ENCODE data around the gene RALGPS1. TPM values are rescaled to one million over a fixed set of nuclear protein-coding genes. Genes with fewer than 3 reads are reported as not detected.

Gene RALGPS1
- total RNA-seq, 1 experiment from 2014 or later, result 28.5 TPM

DNA sequence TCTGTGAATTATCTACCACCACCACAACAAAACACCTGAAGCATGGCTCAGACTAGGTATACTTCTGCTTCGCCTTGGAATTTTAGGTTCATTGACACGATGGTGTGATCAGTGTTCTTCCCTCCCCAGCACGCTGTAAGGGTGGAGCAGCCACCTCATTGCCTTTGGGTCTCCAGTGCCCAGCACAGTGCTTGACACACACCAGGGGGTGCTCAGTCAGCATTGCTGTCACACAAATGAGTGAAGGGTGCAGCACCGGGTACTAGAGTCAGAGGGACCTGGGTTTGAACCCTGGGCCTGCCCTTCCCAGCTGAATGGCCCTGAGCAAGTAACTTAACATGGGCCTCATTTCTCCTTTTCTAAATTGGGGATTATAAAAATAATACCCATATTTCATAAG lies 217.8 kb downstream of the RALGPS1 start:
- Mint-ChIP-seq H3K9me3 (no peaks in the 10 kb centered on the region), H3K36me3 (no peaks in the 10 kb centered on the region), H3K4me3 (no peak overlapping the region), H3K27me3 (ENCODE audit: low read depth) (no peaks in the 10 kb centered on the region), H3K27ac (no peak overlapping the region), H3K4me1 (peaks cover 37% of the 10 kb centered on the region)
- no peak for TF ChIP-seq ZNF138 (CRISPR knock-in tag; conservative IDR thresholded peaks at IDR 0.05)
- TF ChIP-seq CREB1 (CRISPR knock-in tag; IDR thresholded peaks at IDR 0.05), result no peak
- TF ChIP-seq CBFB (CRISPR knock-in tag; IDR thresholded peaks at IDR 0.05; ENCODE audit: low read depth), result no peak
- TF ChIP-seq, protein P1, sequence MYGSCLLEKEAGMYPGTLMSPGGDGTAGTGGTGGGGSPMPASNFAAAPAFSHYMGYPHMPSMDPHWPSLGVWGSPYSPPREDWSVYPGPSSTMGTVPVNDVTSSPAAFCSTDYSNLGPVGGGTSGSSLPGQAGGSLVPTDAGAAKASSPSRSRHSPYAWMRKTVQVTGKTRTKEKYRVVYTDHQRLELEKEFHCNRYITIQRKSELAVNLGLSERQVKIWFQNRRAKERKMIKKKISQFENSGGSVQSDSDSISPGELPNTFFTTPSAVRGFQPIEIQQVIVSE (CRISPR knock-in tag; IDR thresholded peaks at IDR 0.05; ENCODE audit: borderline replicate concordance), result no peak
- TF ChIP-seq, protein P2, sequence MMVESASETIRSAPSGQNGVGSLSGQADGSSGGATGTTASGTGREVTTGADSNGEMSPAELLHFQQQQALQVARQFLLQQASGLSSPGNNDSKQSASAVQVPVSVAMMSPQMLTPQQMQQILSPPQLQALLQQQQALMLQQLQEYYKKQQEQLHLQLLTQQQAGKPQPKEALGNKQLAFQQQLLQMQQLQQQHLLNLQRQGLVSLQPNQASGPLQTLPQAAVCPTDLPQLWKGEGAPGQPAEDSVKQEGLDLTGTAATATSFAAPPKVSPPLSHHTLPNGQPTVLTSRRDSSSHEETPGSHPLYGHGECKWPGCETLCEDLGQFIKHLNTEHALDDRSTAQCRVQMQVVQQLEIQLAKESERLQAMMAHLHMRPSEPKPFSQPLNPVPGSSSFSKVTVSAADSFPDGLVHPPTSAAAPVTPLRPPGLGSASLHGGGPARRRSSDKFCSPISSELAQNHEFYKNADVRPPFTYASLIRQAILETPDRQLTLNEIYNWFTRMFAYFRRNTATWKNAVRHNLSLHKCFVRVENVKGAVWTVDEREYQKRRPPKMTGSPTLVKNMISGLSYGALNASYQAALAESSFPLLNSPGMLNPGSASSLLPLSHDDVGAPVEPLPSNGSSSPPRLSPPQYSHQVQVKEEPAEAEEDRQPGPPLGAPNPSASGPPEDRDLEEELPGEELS (CRISPR knock-in tag; IDR thresholded peaks at IDR 0.05), result no peak
- TF ChIP-seq GABPB1 (CRISPR knock-in tag; IDR thresholded peaks at IDR 0.05), result no peak
- TF ChIP-seq TCF7 (CRISPR knock-in tag; IDR thresholded peaks at IDR 0.05; ENCODE audit: low read depth), result no peak
- no peak for TF ChIP-seq ZNF671 (CRISPR knock-in tag; IDR thresholded peaks at IDR 0.05)
- TF ChIP-seq GTF2I (CRISPR knock-in tag; conservative IDR thresholded peaks at IDR 0.05), result no peak
- no peak for TF ChIP-seq ZNF423 (CRISPR knock-in tag; IDR thresholded peaks at IDR 0.05)
- TF ChIP-seq ZNF396 (CRISPR knock-in tag; IDR thresholded peaks at IDR 0.05; ENCODE audit: borderline replicate concordance), result no peak
- no peak for TF ChIP-seq NFE2L1 (CRISPR knock-in tag; IDR thresholded peaks at IDR 0.05)
- TF ChIP-seq, protein P3, sequence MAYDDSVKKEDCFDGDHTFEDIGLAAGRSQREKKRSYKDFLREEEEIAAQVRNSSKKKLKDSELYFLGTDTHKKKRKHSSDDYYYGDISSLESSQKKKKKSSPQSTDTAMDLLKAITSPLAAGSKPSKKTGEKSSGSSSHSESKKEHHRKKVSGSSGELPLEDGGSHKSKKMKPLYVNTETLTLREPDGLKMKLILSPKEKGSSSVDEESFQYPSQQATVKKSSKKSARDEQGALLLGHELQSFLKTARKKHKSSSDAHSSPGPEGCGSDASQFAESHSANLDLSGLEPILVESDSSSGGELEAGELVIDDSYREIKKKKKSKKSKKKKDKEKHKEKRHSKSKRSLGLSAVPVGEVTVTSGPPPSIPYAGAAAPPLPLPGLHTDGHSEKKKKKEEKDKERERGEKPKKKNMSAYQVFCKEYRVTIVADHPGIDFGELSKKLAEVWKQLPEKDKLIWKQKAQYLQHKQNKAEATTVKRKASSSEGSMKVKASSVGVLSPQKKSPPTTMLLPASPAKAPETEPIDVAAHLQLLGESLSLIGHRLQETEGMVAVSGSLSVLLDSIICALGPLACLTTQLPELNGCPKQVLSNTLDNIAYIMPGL (CRISPR knock-in tag; IDR thresholded peaks at IDR 0.05), result no peak
- TF ChIP-seq TP53 (CRISPR knock-in tag; IDR thresholded peaks at IDR 0.05), result no peak
- TF ChIP-seq SMAD3 (CRISPR knock-in tag; IDR thresholded peaks at IDR 0.05; ENCODE audit: borderline replicate concordance), result no peak
- no peak for TF ChIP-seq NFATC4 (CRISPR knock-in tag; IDR thresholded peaks at IDR 0.05)
- TF ChIP-seq, protein P4, sequence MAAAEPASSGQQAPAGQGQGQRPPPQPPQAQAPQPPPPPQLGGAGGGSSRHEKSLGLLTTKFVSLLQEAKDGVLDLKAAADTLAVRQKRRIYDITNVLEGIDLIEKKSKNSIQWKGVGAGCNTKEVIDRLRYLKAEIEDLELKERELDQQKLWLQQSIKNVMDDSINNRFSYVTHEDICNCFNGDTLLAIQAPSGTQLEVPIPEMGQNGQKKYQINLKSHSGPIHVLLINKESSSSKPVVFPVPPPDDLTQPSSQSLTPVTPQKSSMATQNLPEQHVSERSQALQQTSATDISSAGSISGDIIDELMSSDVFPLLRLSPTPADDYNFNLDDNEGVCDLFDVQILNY (CRISPR knock-in tag; IDR thresholded peaks at IDR 0.05), result no peak
- no peak for ATAC-seq
- DNase-seq (ENCODE audit: low spot score), result no peak
- POLR2A ChIA-PET, result no interaction called here
- CTCF ChIA-PET, result interaction anchor here (1.7 to 2.8 kb wide), 2 partner anchors 10 to 66 kb away, joined by 5 to 8 read pairs; partner anchors contain the start of gene ANGPTL2

DNA sequence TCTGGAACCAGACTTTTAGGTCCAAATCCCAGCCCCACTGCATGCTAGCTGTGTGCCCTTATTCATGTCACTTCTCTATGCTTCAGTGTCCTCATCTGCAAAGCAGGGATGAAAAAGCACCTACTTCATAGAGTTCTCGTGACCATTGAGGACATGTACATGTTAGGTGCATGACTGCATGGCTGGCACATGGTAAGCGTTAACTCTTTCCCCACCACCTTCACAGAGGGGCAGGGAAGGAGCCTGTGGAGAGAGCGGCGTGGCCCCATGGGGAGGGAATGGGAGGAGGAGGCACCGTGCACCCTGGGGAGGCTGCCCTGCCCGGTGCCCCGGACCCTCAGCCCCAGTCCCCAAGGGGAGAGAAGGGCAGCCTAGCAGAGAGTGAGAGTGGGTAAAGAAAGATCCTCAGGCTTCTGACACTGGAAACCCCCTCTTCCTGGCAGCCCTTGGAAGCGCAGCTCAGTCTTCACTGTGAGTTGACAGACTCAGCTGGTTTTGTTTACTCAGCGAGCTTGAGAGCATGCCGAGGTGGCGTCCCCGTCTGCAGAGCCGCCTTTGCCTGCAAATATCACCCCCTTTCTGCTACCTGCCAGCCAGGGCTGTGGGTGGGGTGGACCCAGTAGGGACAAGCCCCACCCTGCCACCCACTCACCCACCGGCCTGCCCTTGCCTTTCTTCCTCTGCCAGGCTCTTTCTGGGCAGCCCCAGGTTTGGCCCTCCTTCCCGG lies 218.5 kb downstream of the RALGPS1 start:
- peak; percentile 72 for ATAC-seq
- peak; percentile 42 for DNase-seq (ENCODE audit: low spot score)
- ChIA-PET CTCF (interaction anchor here (0.6 to 2.0 kb wide), 3 partner anchors 10 to 168 kb away, joined by 3 to 13 read pairs (median 10); partner anchors contain the start of gene ANGPTL2), POLR2A (interaction anchor here (1.6 kb wide), 1 partner anchor 10 kb away, joined by 6 read pairs; the partner anchor contains the start of gene ANGPTL2)
- TF ChIP-seq, protein P5, sequence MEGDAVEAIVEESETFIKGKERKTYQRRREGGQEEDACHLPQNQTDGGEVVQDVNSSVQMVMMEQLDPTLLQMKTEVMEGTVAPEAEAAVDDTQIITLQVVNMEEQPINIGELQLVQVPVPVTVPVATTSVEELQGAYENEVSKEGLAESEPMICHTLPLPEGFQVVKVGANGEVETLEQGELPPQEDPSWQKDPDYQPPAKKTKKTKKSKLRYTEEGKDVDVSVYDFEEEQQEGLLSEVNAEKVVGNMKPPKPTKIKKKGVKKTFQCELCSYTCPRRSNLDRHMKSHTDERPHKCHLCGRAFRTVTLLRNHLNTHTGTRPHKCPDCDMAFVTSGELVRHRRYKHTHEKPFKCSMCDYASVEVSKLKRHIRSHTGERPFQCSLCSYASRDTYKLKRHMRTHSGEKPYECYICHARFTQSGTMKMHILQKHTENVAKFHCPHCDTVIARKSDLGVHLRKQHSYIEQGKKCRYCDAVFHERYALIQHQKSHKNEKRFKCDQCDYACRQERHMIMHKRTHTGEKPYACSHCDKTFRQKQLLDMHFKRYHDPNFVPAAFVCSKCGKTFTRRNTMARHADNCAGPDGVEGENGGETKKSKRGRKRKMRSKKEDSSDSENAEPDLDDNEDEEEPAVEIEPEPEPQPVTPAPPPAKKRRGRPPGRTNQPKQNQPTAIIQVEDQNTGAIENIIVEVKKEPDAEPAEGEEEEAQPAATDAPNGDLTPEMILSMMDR (IDR thresholded peaks at IDR 0.05), result no peak
- TF ChIP-seq FOXK1 (CRISPR knock-in tag; IDR thresholded peaks at IDR 0.05), result 0 out of 2 replicates have a peak, but pooled peaks have one; percentile 29
- no peak for TF ChIP-seq ATF1 (CRISPR knock-in tag; IDR thresholded peaks at IDR 0.05)
- no peak for TF ChIP-seq SOX15 (CRISPR knock-in tag; IDR thresholded peaks at IDR 0.05)
- H3K4me1 Mint-ChIP-seq, result peaks cover 37% of the 10 kb centered on the region
- H3K27ac Mint-ChIP-seq, result no peak overlapping the region
- H3K36me3 Mint-ChIP-seq, result no peaks in the 10 kb centered on the region
- no peak overlapping the region for H3K4me3 Mint-ChIP-seq
- H3K9me3 Mint-ChIP-seq, result no peaks in the 10 kb centered on the region
- H3K27me3 Mint-ChIP-seq (ENCODE audit: low read depth), result no peaks in the 10 kb centered on the region
